Transverse colon (tissue), 4 donors: ENCODE measurements around the gene OPRM1. TPM values are rescaled to one million over a fixed set of nuclear protein-coding genes. Genes with fewer than 3 reads are reported as not detected.

Experiments used
- DNase-seq: peaks from one replicate; pipeline ENCODE4 v3.0.0-alpha.2; 2019
- H3K27ac ChIP-seq, 4 donors: fragments of 200-600 bp; sonication (generic); 2 replicates each; pipeline ENCODE4 v1.5.1; 2016 to 2018; ENCODE audit warnings: inconsistent platforms in 4 of 4
- H3K27me3 ChIP-seq: fragments of 200-600 bp; sonication (generic); 2 replicates; pipeline ENCODE4 v1.5.1; 2017; ENCODE audit warnings: inconsistent platforms
- H3K36me3 ChIP-seq, 4 donors: fragments of 200-600 bp; sonication (generic); 2 replicates each; pipeline ENCODE4 v1.5.1; 2017 to 2019; ENCODE audit warnings: inconsistent platforms in 4 of 4
- H3K4me1 ChIP-seq, 4 donors: fragments of 200-600 bp; sonication (generic); 2 replicates each; pipeline ENCODE4 v1.5.1; 2017 to 2020; ENCODE audit warnings: inconsistent platforms in 4 of 4
- H3K4me3 ChIP-seq, 4 donors: fragments of 200-600 bp; sonication (generic); 1 replicate in 1 of 4; 2 replicates in 3 of 4; pipeline versions ENCODE4 v1.5.1 to v1.6.1; 2017 to 2019; ENCODE audit warnings: inconsistent platforms in 4 of 4
- H3K9me3 ChIP-seq, 2 donors: fragments of 200-600 bp; sonication (generic); 2 replicates each; pipeline ENCODE4 v1.5.1; 2017 to 2019; ENCODE audit warnings: inconsistent platforms in 2 of 2
- EP300 ChIP-seq: sonication (generic); formaldehyde crosslinking; IDR thresholded peaks from one replicate; pipeline ENCODE4 v1.6.1; 2017; ENCODE audit warnings: antibody characterized with exemption, low read depth
- POLR2A ChIP-seq: fragments of 450-650 bp; IDR thresholded peaks from one replicate; pipeline ENCODE4 v1.6.1; 2016; ENCODE audit warnings: antibody characterized with exemption, mild to moderate bottlenecking, moderate library complexity
- POLR2AphosphoS5 ChIP-seq, 3 donors: sonication (generic); formaldehyde crosslinking; IDR thresholded peaks; one replicate each; pipeline ENCODE4 v1.6.1; 2016; ENCODE audit warnings: antibody characterized with exemption in 3 of 3
- WGBS, 2 donors: methylation state at CpG; one replicate each; pipeline ENCODE4 v1.1.5; 2018; ENCODE audit warnings: low coverage in 1 of 2; 5-methylcytosine and 5-hydroxymethylcytosine counted together
- in situ Hi-C, 4 donors: fragments of 200-750 bp; cut with MboI; loops; one replicate each; pipeline versions ENCODE4 v1.15.0 to v1.15.1; 2017; ENCODE audit warnings: low sequenced_read_pairs in 3 of 4, low pct_ligation_motif_present in 1 of 4, low pct_unique_long_range_greater_than_20kb in 1 of 4
- intact Hi-C: fragments of 100-400 bp; cut with DNase I; formaldehyde crosslinking; loops from one replicate; pipeline ENCODE4 v1.15.1; 2023; ENCODE audit warnings: low total_unique reads
- total RNA-seq, 4 donors: library from RNA; depleted of rRNA; stranded (reverse); fragments of >200 nt; gene quantifications; one replicate each; pipeline ENCODE4 v1.1.0, GENCODE V29; 2016
- TF ChIP-seq, protein P1 (sequence below), 5 experiments: fragments of 200-600 bp in 3 of 5; fragments of 450-650 bp in 2 of 5; sonication (generic) in 3 of 5; IDR thresholded peaks; 1 replicate in 2 of 5; 2 replicates in 3 of 5; pipeline ENCODE4 v1.5.1; 2016 to 2017; ENCODE audit warnings: antibody characterized with exemption in 5 of 5, inconsistent platforms in 3 of 5, mild to moderate bottlenecking in 2 of 5, moderate library complexity in 1 of 5

Gene OPRM1
- total RNA-seq = under 1 TPM in 1 of 4 donors, not detected in 3; 0.64 TPM

DNA sequence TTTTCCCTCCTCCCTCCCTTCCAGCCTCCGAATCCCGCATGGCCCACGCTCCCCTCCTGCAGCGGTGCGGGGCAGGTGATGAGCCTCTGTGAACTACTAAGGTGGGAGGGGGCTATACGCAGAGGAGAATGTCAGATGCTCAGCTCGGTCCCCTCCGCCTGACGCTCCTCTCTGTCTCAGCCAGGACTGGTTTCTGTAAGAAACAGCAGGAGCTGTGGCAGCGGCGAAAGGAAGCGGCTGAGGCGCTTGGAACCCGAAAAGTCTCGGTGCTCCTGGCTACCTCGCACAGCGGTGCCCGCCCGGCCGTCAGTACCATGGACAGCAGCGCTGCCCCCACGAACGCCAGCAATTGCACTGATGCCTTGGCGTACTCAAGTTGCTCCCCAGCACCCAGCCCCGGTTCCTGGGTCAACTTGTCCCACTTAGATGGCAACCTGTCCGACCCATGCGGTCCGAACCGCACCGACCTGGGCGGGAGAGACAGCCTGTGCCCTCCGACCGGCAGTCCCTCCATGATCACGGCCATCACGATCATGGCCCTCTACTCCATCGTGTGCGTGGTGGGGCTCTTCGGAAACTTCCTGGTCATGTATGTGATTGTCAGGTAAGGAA, at the start of gene OPRM1:
OPRM1 (plus strand) TSS at position 10 of the 612 bp plus-strand sequence; CDS start at position 315, 305 bp downstream.
- no peak for DNase-seq
- in situ Hi-C loops (no loop called here), intact Hi-C loops (no loop called here)
- H3K27ac ChIP-seq = no peak within 1 kb of the TSS
- H3K4me3 ChIP-seq = no peak within 1 kb of the TSS
- WGBS, 2 donors = 33% methylated on average over 38 of the region's 38 CpGs; no CpG with 5 or more reads in 1 of the 2 donors
- no peaks in the 10 kb centered on the region for H3K4me1 ChIP-seq
- TF ChIP-seq EP300 (no peak), POLR2A (no peak), POLR2AphosphoS5 (IDR thresholded peaks at IDR 0.05) (no peak)
- TF ChIP-seq, protein P1, sequence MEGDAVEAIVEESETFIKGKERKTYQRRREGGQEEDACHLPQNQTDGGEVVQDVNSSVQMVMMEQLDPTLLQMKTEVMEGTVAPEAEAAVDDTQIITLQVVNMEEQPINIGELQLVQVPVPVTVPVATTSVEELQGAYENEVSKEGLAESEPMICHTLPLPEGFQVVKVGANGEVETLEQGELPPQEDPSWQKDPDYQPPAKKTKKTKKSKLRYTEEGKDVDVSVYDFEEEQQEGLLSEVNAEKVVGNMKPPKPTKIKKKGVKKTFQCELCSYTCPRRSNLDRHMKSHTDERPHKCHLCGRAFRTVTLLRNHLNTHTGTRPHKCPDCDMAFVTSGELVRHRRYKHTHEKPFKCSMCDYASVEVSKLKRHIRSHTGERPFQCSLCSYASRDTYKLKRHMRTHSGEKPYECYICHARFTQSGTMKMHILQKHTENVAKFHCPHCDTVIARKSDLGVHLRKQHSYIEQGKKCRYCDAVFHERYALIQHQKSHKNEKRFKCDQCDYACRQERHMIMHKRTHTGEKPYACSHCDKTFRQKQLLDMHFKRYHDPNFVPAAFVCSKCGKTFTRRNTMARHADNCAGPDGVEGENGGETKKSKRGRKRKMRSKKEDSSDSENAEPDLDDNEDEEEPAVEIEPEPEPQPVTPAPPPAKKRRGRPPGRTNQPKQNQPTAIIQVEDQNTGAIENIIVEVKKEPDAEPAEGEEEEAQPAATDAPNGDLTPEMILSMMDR (IDR thresholded peaks at IDR 0.05) = no peak
- peaks cover 12% of the 10 kb centered on the region for H3K27me3 ChIP-seq
- no peaks in the 10 kb centered on the region for H3K36me3 ChIP-seq
- no peaks in the 10 kb centered on the region for H3K9me3 ChIP-seq

DNA sequence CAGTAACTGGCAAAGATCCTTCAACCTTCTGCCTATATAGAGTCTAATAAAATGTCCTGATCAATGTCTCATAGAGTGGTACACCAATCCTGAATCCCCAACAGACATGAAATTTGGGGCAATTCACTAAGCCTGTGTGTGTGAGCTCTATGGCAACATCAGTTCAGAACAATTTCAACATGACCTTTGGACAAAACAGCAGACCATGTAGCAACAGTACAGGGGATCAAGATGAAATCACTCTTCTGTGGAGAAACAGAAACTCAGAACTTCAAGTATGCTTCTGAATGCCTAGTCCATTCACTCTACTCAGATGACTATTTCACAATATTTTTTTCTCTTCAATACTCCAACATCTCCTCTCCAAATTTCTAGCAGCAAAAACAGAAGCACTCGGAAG, 49.1 kb upstream of the OPRM1 start:
- H3K9me3 ChIP-seq = no peaks in the 10 kb centered on the region
- no peak overlapping the region for H3K27ac ChIP-seq
- WGBS, 2 donors = 73 to 82% methylated on average over 1 of the region's 1 CpG
- intact Hi-C loops = no loop called here
- in situ Hi-C loops = no loop called here
- no peaks in the 10 kb centered on the region for H3K4me1 ChIP-seq
- H3K36me3 ChIP-seq = no peaks in the 10 kb centered on the region
- no peaks in the 10 kb centered on the region for H3K27me3 ChIP-seq
- H3K4me3 ChIP-seq = no peak overlapping the region
- no peak for TF ChIP-seq POLR2AphosphoS5 (IDR thresholded peaks at IDR 0.05)
- TF ChIP-seq EP300 = no peak
- TF ChIP-seq, protein P1 (IDR thresholded peaks at IDR 0.05) = no peak
- no peak for TF ChIP-seq POLR2A
- DNase-seq = no peak

DNA sequence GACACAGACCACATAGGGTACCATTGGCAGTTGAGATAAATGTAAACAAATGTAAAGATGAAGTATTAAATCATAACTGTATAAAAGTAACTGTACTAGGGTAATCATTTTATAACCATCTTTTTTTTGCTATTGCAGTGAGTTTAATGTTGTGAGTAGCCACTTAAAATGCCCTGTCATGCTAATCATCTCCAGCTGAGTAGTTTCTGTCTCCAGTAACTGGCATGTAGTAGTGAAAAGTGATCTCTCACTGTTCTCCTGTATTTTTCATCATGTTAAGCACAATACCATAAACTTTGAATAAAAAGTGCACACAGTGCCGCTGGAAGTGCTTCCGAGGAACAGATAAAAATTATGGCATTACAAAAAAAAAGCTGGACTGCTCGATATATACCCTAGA, 45.0 kb upstream of the OPRM1 start:
- Histone ChIP-seq H3K4me1 (no peaks in the 10 kb centered on the region), H3K36me3 (no peaks in the 10 kb centered on the region), H3K9me3 (no peaks in the 10 kb centered on the region), H3K4me3 (no peak overlapping the region), H3K27ac (no peak overlapping the region), H3K27me3 (no peaks in the 10 kb centered on the region)
- no peak for DNase-seq
- in situ Hi-C loops = no loop called here
- TF ChIP-seq POLR2AphosphoS5 (IDR thresholded peaks at IDR 0.05) (no peak), POLR2A (no peak), EP300 (no peak)
- TF ChIP-seq, protein P1 (IDR thresholded peaks at IDR 0.05) = no peak
- 75 to 76% methylated on average over 3 of the region's 3 CpGs for WGBS, 2 donors
- intact Hi-C loops = no loop called here

DNA sequence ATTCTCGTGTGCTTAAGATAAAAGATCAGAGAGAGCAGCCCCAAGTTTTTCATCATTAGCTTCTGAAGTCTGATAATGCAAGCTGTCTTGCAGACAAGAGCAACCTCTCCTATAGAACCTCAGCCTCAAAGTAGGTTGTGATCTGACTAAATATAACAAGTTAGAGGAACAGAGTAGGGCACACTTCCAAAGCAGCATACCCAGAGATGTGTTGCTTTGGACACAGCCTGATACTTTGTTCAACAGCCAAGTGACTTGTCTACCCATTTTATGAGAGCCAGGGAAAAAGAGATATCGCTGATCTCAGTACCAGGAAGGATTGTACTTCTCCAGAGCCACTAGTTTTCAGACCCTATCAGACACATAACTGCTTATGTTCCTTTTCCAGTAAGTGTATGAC, 44.2 kb upstream of the OPRM1 start:
- Histone ChIP-seq H3K27ac (no peak overlapping the region), H3K27me3 (no peaks in the 10 kb centered on the region), H3K9me3 (no peaks in the 10 kb centered on the region), H3K36me3 (no peaks in the 10 kb centered on the region), H3K4me3 (no peak overlapping the region), H3K4me1 (no peaks in the 10 kb centered on the region)
- in situ Hi-C loops (no loop called here), intact Hi-C loops (no loop called here)
- no peak for TF ChIP-seq POLR2AphosphoS5 (IDR thresholded peaks at IDR 0.05)
- TF ChIP-seq, protein P1 (IDR thresholded peaks at IDR 0.05) = no peak
- no peak for TF ChIP-seq EP300
- 54 to 58% methylated on average over 2 of the region's 2 CpGs for WGBS, 2 donors
- no peak for DNase-seq
